Ovary (tissue), 3 donors: ENCODE results near the gene TMEFF2.

Source experiments
- CTCF ChIP-seq, 3 donors: fragments of 450-650 bp in 2 of 3; fragments of 200-600 bp in 1 of 3; IDR thresholded peaks; one replicate each; pipeline versions ENCODE4 v1.5.1 to v1.8.0; 2016 to 2022; ENCODE audit warnings: antibody characterized with exemption in 3 of 3, mild to moderate bottlenecking in 1 of 3
- EP300 ChIP-seq: sonication (generic); formaldehyde crosslinking; IDR thresholded peaks from one replicate; pipeline ENCODE4 v1.6.1; 2017; ENCODE audit warnings: antibody characterized with exemption
- POLR2A ChIP-seq: fragments of 450-650 bp; IDR thresholded peaks from one replicate; pipeline ENCODE4 v1.6.1; 2017; ENCODE audit warnings: antibody characterized with exemption, mild to moderate bottlenecking, moderate library complexity
- donor health status: DM: no; HTN: no; CAD: no.

GRCh38 chr2:191908874-191909273, 285.9 kb downstream of the TMEFF2 start:
- no peak for TF ChIP-seq CTCF (IDR thresholded peaks at IDR 0.05)
- TF ChIP-seq EP300 = no peak
- TF ChIP-seq POLR2A = no peak
